ENCODE results near the gene CNTNAP2.

DNA sequence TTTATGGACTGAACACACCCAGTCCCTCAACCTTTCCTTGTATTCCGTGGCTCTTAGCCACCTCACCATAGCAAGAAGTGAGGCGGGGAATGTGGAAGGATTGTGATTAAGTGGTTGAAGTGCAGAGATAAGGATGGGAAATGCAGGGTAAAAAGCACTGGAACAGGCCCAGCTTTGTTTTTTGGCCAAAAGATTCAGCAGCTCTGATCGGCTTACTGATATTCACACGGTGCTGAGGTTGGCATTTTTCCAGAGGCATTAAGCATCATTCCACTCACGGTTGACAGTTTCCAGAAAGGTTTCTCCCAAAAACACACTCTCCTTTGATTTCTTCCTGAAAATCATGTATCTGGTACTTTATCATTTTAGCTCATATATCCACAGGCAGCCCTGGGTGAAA is 544.2 kb downstream of the CNTNAP2 start:
- no peak for TF ChIP-seq EZH2phosphoT487 (conservative IDR thresholded peaks at IDR 0.05; ENCODE audit: low read length)
- TF ChIP-seq, protein P1, sequence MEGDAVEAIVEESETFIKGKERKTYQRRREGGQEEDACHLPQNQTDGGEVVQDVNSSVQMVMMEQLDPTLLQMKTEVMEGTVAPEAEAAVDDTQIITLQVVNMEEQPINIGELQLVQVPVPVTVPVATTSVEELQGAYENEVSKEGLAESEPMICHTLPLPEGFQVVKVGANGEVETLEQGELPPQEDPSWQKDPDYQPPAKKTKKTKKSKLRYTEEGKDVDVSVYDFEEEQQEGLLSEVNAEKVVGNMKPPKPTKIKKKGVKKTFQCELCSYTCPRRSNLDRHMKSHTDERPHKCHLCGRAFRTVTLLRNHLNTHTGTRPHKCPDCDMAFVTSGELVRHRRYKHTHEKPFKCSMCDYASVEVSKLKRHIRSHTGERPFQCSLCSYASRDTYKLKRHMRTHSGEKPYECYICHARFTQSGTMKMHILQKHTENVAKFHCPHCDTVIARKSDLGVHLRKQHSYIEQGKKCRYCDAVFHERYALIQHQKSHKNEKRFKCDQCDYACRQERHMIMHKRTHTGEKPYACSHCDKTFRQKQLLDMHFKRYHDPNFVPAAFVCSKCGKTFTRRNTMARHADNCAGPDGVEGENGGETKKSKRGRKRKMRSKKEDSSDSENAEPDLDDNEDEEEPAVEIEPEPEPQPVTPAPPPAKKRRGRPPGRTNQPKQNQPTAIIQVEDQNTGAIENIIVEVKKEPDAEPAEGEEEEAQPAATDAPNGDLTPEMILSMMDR (IDR thresholded peaks at IDR 0.05; ENCODE audit: insufficient read depth, low read length, poor library complexity, severe bottlenecking): no peak
